ENCODE data around the gene TMPRSS6. TPM values are rescaled to one million over a fixed set of nuclear protein-coding genes. Genes with fewer than 3 reads are reported as not detected.

The TMPRSS6 gene
- total and polyA plus RNA-seq, 2 of the 8 experiments (the other 6 are each of a cell fraction or from before 2014, with no cell fraction given), result 0.02 TPM; not detected in 1

DNA sequence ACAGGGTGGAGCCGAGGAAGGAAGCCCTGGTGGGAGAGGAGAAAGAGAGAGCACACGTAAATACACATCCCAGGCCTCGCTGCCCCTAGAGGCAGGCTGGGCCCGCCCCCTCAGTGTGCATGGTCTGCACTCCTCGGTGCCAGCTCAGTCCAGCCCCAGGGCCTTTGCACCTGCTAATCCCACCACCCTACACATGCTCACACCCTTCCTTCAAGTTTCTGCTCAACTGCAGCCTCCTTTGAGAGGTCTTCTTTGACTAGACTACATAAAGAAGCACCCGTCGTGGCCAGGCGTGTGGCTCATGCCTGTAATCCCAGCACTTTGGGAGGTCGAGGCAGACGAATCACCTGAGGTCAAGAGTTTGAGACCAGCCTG is 34.7 kb upstream of the TMPRSS6 start (continued):
- TF ChIP-seq, protein P1, sequence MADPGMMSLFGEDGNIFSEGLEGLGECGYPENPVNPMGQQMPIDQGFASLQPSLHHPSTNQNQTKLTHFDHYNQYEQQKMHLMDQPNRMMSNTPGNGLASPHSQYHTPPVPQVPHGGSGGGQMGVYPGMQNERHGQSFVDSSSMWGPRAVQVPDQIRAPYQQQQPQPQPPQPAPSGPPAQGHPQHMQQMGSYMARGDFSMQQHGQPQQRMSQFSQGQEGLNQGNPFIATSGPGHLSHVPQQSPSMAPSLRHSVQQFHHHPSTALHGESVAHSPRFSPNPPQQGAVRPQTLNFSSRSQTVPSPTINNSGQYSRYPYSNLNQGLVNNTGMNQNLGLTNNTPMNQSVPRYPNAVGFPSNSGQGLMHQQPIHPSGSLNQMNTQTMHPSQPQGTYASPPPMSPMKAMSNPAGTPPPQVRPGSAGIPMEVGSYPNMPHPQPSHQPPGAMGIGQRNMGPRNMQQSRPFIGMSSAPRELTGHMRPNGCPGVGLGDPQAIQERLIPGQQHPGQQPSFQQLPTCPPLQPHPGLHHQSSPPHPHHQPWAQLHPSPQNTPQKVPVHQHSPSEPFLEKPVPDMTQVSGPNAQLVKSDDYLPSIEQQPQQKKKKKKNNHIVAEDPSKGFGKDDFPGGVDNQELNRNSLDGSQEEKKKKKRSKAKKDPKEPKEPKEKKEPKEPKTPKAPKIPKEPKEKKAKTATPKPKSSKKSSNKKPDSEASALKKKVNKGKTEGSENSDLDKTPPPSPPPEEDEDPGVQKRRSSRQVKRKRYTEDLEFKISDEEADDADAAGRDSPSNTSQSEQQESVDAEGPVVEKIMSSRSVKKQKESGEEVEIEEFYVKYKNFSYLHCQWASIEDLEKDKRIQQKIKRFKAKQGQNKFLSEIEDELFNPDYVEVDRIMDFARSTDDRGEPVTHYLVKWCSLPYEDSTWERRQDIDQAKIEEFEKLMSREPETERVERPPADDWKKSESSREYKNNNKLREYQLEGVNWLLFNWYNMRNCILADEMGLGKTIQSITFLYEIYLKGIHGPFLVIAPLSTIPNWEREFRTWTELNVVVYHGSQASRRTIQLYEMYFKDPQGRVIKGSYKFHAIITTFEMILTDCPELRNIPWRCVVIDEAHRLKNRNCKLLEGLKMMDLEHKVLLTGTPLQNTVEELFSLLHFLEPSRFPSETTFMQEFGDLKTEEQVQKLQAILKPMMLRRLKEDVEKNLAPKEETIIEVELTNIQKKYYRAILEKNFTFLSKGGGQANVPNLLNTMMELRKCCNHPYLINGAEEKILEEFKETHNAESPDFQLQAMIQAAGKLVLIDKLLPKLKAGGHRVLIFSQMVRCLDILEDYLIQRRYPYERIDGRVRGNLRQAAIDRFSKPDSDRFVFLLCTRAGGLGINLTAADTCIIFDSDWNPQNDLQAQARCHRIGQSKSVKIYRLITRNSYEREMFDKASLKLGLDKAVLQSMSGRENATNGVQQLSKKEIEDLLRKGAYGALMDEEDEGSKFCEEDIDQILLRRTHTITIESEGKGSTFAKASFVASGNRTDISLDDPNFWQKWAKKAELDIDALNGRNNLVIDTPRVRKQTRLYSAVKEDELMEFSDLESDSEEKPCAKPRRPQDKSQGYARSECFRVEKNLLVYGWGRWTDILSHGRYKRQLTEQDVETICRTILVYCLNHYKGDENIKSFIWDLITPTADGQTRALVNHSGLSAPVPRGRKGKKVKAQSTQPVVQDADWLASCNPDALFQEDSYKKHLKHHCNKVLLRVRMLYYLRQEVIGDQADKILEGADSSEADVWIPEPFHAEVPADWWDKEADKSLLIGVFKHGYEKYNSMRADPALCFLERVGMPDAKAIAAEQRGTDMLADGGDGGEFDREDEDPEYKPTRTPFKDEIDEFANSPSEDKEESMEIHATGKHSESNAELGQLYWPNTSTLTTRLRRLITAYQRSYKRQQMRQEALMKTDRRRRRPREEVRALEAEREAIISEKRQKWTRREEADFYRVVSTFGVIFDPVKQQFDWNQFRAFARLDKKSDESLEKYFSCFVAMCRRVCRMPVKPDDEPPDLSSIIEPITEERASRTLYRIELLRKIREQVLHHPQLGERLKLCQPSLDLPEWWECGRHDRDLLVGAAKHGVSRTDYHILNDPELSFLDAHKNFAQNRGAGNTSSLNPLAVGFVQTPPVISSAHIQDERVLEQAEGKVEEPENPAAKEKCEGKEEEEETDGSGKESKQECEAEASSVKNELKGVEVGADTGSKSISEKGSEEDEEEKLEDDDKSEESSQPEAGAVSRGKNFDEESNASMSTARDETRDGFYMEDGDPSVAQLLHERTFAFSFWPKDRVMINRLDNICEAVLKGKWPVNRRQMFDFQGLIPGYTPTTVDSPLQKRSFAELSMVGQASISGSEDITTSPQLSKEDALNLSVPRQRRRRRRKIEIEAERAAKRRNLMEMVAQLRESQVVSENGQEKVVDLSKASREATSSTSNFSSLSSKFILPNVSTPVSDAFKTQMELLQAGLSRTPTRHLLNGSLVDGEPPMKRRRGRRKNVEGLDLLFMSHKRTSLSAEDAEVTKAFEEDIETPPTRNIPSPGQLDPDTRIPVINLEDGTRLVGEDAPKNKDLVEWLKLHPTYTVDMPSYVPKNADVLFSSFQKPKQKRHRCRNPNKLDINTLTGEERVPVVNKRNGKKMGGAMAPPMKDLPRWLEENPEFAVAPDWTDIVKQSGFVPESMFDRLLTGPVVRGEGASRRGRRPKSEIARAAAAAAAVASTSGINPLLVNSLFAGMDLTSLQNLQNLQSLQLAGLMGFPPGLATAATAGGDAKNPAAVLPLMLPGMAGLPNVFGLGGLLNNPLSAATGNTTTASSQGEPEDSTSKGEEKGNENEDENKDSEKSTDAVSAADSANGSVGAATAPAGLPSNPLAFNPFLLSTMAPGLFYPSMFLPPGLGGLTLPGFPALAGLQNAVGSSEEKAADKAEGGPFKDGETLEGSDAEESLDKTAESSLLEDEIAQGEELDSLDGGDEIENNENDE (IDR thresholded peaks at IDR 0.05; ENCODE audit: insufficient replicate concordance, low read length), result no peak
- no peak for TF ChIP-seq FOSL1 (IDR thresholded peaks at IDR 0.05; ENCODE audit: insufficient read depth, low read depth, low read length)
- TF ChIP-seq CBX8 (IDR thresholded peaks at IDR 0.05; ENCODE audit: borderline replicate concordance, low read depth, low read length), result no peak
- no peak for TF ChIP-seq GTF2F1 (IDR thresholded peaks at IDR 0.05; ENCODE audit: borderline replicate concordance, low read depth, low read length)
